Measurements from ENCODE around the gene CDK2AP2. TPM values are rescaled to one million over a fixed set of nuclear protein-coding genes. Genes with fewer than 3 reads are reported as not detected.

Gene CDK2AP2
- total RNA-seq, 4 donors from 2014 or later = 90.0 to 240 (median 148) TPM

DNA sequence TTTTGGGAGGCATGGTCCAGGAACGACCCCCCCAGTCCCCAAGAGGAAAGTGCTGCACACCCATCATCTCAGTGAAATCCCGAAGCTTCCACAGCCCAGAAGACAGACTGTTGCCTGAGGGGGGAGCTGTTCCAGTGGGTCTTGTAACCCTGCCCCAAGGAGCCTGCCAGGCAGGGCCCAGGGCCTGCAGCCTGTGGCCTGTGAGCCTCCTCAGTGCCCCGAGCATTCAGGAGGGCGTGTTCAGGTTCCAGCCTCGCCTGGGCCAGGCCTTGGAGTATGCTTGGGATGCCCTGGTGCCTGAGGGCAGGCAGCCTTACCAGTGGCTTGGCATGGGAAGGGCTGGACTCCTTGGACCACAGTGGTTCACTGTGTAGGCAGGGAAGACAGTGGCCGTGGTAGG lies 33.2 kb upstream of the CDK2AP2 start:
- 97 to 100% methylated on average over 1 to 4 of the region's 6 CpGs for WGBS, 2 donors
- intact Hi-C loops (cut with DNase I) = no loop called here
- Histone ChIP-seq H3K9me3 (no peaks in the 10 kb centered on the region), H3K27ac (no peak overlapping the region), H3K36me3 (no peaks in the 10 kb centered on the region), H3K4me3 (replicated peaks in 1 of 3) (no peak overlapping the region), H3K4me1 (peaks cover 13 to 21% of the 10 kb centered on the region in 2 donors), H3K27me3 (no peaks in the 10 kb centered on the region)
- TF ChIP-seq, protein P1, sequence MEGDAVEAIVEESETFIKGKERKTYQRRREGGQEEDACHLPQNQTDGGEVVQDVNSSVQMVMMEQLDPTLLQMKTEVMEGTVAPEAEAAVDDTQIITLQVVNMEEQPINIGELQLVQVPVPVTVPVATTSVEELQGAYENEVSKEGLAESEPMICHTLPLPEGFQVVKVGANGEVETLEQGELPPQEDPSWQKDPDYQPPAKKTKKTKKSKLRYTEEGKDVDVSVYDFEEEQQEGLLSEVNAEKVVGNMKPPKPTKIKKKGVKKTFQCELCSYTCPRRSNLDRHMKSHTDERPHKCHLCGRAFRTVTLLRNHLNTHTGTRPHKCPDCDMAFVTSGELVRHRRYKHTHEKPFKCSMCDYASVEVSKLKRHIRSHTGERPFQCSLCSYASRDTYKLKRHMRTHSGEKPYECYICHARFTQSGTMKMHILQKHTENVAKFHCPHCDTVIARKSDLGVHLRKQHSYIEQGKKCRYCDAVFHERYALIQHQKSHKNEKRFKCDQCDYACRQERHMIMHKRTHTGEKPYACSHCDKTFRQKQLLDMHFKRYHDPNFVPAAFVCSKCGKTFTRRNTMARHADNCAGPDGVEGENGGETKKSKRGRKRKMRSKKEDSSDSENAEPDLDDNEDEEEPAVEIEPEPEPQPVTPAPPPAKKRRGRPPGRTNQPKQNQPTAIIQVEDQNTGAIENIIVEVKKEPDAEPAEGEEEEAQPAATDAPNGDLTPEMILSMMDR (IDR thresholded peaks at IDR 0.05) = no peak
- no peak for TF ChIP-seq POLR2A (IDR thresholded peaks at IDR 0.05)
- no peak for DNase-seq

DNA sequence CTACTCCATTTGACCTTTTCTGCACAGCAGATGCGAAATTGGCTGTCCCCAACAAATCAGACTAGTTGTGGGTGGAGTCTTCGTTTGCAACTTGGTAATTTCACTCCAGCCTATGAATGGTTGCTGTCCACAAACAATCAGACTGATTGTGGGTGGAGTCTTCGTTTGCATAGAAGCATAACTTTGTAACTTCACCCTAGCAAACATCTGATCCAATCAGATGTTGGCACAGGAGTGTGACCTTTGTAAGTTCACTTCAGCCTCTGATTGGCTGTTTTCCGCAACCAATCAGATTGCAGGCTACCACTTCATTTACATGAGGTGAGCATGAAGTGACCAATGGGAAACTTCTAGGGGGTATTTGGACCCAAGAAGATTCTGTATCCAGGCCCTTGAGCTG lies 31.6 kb upstream of the CDK2AP2 start:
- H3K9me3 ChIP-seq = no peaks in the 10 kb centered on the region
- H3K27me3 ChIP-seq = no peaks in the 10 kb centered on the region
- intact Hi-C loops (cut with DNase I) = no loop called here
- DNase-seq = no peak
- H3K36me3 ChIP-seq = no peaks in the 10 kb centered on the region
- no peak for TF ChIP-seq POLR2A (IDR thresholded peaks at IDR 0.05)
- TF ChIP-seq, protein P1 (IDR thresholded peaks at IDR 0.05) = no peak
- H3K27ac ChIP-seq = no peak overlapping the region
- WGBS, 2 donors = 90 to 93% methylated on average over 4 of the region's 4 CpGs
- H3K4me3 ChIP-seq (replicated peaks in 1 of 3) = no peak overlapping the region
- H3K4me1 ChIP-seq = peaks cover 3 to 7% of the 10 kb centered on the region in 2 donors

DNA sequence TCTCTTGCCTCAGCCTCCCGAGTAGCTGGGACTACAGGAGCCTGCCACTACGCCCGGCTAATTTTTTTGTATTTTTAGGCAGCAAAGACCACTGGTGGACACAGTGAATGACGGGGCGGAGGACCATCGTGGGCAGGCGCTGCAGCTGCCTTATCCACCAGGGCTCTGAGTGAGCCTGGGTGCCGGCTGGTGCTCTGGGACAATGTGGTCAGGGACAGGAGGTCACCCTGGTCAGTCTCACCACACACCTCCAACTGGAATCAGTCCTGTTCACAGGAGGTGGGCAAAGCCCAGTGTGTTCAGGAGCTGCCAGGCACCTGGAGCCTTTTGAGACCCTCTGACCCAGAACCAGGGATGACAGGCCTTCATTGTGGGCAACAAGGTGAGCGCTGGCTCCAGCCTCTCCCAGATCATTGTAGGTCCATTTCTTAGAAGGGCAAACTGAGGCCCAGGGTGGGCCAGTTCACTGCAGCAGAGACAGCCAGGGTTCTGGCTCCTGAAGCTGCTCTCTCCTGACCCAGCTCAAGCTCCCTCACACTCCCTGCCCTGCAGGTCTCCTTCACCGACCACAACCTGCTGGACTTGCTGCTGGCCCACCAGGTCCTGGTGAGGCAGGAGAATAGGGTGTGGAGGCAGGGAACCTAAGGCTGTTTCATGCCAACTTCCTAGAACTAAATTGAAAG lies 31.0 kb upstream of the CDK2AP2 start:
- peaks cover 0 to 1% of the 10 kb centered on the region in 2 donors for H3K4me1 ChIP-seq
- DNase-seq = no peak
- H3K27ac ChIP-seq = no peak overlapping the region
- TF ChIP-seq, protein P1 (IDR thresholded peaks at IDR 0.05) = no peak
- no peak for TF ChIP-seq POLR2A (IDR thresholded peaks at IDR 0.05)
- no peaks in the 10 kb centered on the region for H3K36me3 ChIP-seq
- H3K27me3 ChIP-seq = no peaks in the 10 kb centered on the region
- H3K4me3 ChIP-seq (replicated peaks in 1 of 3) = no peak overlapping the region
- intact Hi-C loops (cut with DNase I) = no loop called here
- WGBS, 2 donors = 88% methylated on average over 9 to 10 of the region's 10 CpGs
- no peaks in the 10 kb centered on the region for H3K9me3 ChIP-seq

DNA sequence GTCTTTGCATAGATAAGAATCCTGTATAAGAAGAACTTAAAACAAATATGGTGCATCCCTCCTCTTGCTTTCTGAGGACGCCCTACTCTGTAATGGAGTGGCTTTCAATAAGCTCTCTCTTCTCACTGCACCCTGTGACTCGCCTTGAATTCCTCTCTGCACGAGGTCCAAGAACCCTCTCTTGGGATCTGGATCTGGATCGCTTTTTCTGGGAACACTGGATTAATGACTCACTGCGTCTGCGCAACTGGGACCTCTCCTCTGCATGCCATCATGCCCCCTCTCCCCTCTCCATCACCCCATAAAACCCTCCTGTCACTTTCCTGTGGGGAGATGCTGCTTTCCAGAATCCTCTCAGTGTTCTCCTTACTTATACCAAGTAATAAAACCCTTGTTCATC lies 30.3 kb upstream of the CDK2AP2 start:
- no peaks in the 10 kb centered on the region for H3K36me3 ChIP-seq
- no peak overlapping the region for H3K27ac ChIP-seq
- intact Hi-C loops (cut with DNase I) = no loop called here
- no peaks in the 10 kb centered on the region for H3K27me3 ChIP-seq
- no peak for DNase-seq
- WGBS, 2 donors = 68 to 70% methylated on average over 6 of the region's 6 CpGs
- no peak for TF ChIP-seq POLR2A (IDR thresholded peaks at IDR 0.05)
- TF ChIP-seq, protein P1 (IDR thresholded peaks at IDR 0.05) = no peak
- H3K4me3 ChIP-seq (replicated peaks in 1 of 3) = no peak overlapping the region
- no peaks in the 10 kb centered on the region for H3K4me1 ChIP-seq
- no peaks in the 10 kb centered on the region for H3K9me3 ChIP-seq

DNA sequence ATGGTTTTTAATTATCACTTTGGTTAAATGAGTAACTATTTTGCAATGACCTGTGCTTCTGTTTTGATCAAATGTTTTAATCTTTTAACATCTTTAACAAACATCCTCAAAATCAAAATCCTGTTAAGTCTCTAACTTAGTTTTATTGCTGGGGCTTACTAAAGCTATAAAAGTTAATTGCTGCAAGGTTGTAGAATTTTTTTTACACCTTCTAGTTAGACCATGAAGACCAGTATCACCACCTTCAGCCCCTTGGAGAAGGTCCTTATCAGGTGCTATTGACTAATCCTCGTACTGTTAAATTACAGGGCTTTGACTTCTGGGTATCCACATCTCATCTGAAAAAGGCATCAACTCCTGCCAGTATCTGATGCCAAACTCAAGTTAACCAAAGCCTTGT lies 27.6 kb upstream of the CDK2AP2 start:
- Histone ChIP-seq H3K4me1 (no peaks in the 10 kb centered on the region), H3K36me3 (no peaks in the 10 kb centered on the region), H3K27ac (no peak overlapping the region), H3K9me3 (no peaks in the 10 kb centered on the region), H3K4me3 (replicated peaks in 1 of 3) (no peak overlapping the region), H3K27me3 (no peaks in the 10 kb centered on the region)
- 94 to 95% methylated on average over 1 of the region's 1 CpG for WGBS, 2 donors
- intact Hi-C loops (cut with DNase I) = no loop called here
- no peak for DNase-seq
- TF ChIP-seq, protein P1 (IDR thresholded peaks at IDR 0.05) = no peak
- TF ChIP-seq POLR2A (IDR thresholded peaks at IDR 0.05) = no peak

Measured in thyroid gland (tissue), 4 donors.